Activated CD4-positive, alpha-beta T cell treated with anti-CD3 and anti-CD28 coated beads, Interleukin-2, amount 50 U/mL, for 48 hours (primary cell): ENCODE data around the gene MGAT5B.
"Not testable (repeated sequence)": the region's sequence is repeated elsewhere in the genome, so short reads cannot be mapped to it uniquely, and the experiment has no call there.

Experiments used
- DNase-seq, 2 experiments: peaks; one replicate each; pipeline ENCODE4 v3.0.0-alpha.2; 2020

The MGAT5B gene

GRCh38 chr17:76848670-76849069 lies 19.5 kb upstream of the MGAT5B start:
- no peak for DNase-seq

DNA sequence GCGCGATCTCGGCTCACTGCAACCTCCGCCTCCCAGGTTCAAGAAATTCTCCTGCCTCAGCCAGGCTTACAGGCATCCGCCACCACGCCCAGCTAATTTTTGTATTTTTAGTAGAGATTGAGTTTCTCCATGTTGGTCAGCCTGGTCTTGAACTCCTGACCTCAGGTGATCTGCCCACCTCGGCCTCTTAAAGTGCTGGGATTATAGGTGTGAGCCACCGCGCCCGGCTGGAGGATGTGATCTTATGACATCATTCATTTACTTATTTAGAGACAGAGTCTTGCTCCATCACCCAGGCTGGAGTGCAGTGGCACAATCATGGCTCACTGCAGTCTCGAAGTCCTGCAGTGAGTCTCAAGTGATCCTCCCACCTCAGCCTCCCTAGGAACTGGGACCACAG lies 19.0 kb upstream of the MGAT5B start:
- not testable (repeated sequence) for DNase-seq

GRCh38 chr17:76852843-76853242 lies 15.4 kb upstream of the MGAT5B start:
- DNase-seq: no peak

- DNase-seq: no peak
Measured at GRCh38 chr17:76855105-76855504, 13.1 kb upstream of the MGAT5B start.

DNA sequence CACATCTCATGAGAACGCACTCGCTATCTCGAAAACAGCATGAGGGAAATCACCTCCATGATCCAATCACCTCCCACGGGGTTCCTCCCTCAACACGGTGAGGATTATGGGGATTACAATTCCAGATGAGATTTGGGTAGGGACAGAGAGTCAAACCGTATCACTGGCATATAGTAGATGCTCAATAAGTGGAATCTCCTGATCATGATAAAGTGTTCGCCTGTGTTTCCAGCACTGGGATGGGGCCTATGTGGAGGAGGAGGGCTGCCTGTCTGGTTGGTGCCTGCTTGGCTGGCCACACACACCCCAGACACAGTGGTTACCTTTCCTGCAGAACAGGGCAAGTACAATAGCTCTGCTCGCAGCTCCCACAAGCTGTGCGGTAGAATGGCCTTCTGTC lies 6.1 kb upstream of the MGAT5B start:
- no peak for DNase-seq

- no peak for DNase-seq
Measured at GRCh38 chr17:76862494-76862893, 5.7 kb upstream of the MGAT5B start.

DNA sequence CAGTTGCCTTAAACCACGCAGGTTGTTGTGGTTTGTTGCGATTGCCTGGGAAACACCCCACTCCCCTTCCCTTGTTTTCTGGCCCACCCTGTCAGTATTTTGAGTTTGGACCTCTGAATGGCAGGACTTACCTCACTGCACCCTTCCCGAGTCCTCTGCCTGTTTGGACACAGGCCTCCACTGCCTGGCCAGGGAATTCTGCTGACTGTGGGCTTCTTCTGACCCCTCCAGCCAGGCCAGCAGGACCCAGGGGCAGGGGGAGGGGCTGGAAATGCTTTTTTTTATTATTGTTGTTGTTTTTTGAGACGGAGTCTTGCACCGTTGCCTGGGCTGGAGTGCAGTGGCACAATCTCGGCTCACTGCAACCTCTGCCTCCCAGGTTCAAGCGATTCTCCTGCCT lies 4.2 kb upstream of the MGAT5B start:
- DNase-seq: no peak

GRCh38 chr17:76865174-76865573 lies 3.0 kb upstream of the MGAT5B start:
- DNase-seq: no peak

GRCh38 chr17:76866203-76866602 lies 2.0 kb upstream of the MGAT5B start:
- no peak for DNase-seq

GRCh38 chr17:76866774-76867577 lies 1.2 kb upstream of the MGAT5B start:
- DNase-seq: no peak

DNA sequence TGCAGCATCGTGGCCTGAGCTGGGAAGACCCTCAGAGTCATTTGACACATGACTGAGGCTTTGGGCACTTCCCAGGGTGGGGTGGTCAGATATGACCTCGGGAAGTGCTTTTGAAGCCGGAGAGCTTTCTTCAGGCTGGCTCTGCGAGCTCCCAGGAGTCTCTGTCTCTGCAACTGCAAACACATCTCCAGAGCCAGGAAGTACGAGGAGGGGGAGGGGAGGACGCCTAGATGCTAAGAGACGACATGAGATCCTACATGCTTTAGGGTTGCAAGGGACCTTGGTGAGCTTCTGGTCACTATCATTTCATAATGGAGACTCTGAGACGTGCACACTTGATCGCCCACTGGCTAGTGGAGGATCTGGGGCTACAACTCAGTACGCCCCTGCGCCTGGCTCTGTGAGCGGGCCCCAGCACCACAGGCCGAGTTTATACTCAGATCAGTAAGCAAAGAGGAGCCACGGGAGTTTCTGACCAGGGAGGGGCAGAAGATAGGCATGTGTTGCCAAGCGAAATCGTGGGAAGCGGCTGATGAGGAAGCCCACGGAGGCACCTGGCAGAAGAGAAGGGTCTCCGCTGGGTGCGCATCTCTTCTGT lies 527 bp upstream of the MGAT5B start:
- peak in 1 of 2 experiments; percentile 7 for DNase-seq

GRCh38 chr17:76868669-76869495 lies 678 bp downstream of the MGAT5B start:
- DNase-seq: peak in 1 of 2 experiments; percentile 8

- no peak for DNase-seq
Measured at GRCh38 chr17:76869496-76870376, 1.5 kb downstream of the MGAT5B start.

DNA sequence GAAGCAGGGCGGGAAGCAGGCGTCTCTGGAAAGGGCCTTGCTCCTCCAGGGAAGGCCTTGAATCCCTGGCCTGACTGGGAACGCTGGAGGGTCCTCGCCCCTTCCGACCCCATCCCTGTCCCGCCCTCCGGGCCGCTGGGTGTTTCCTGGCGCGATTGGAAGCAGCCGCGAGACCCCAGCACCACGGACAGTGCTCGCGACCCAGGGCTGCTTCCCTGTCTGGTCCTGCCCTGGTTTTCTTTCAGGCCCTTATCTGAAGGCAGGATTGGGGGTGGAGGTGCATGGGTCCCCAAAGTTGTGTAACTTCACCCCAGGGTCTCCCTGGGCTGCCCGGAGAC lies 2.1 kb downstream of the MGAT5B start:
- no peak for DNase-seq

DNA sequence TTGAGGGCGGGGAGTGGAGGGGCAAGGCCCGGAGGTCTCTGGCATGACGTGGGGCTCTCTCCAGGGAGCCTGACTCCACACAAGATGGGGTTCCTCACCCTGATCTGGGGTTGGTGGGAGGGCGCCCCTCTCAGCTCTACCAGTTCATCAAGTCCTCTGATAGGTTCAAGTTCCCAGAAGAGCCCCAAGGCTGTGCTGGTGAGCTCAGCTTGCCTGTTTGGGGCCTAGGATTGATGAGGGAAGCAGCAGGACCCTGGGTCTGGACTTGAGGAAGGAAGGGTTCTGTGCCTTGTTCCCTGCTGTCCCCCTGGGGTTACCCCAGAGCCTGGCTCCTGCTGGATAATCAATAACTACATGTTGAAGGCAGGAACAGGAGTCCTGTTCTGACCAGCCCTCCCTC lies 3.5 kb downstream of the MGAT5B start:
- no peak for DNase-seq

- no peak for DNase-seq
Measured at GRCh38 chr17:76872221-76872873, 4.1 kb downstream of the MGAT5B start.

GRCh38 chr17:76872874-76873221 lies 4.6 kb downstream of the MGAT5B start:
- no peak for DNase-seq

DNA sequence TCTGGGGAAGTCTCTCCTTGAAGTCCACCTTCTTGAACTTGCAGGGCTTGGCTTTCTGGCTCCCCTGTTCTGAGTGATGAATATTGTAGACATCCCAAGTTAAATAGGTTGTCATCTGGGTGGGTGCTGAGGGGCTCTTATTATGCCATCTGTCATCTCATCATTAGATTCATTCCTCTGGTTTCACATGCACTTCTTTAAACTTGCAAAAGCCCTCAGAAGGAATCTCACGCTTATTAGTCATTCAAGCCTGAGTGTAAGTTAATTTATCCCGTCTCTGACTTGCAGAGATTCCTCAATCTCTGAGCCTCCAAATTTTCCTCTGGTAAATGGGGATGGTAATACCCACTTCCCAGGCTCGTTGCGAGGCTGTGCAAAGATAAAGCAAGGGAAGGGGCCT lies 5.7 kb downstream of the MGAT5B start:
- no peak for DNase-seq

- no peak for DNase-seq
Measured at GRCh38 chr17:76877437-76877836, 9.2 kb downstream of the MGAT5B start.

DNA sequence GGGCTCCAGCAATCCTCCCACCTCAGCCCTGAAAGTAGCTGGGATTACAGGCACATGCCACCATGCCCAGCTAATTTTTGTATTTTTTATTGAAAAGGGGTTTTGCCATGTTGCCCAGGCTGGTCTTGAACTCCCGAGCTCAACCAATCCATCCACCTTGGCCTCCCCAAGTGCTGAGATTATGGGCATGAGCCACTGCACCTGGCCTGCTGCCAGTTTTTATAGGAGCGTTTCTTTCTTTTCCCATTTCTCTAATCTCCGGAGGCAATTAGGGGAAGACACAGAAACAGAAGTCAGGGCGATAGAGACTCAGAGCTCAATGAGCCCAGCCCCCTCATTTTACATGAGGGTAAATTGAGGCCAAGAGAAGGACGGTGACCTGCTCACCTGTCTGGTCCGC lies 10.4 kb downstream of the MGAT5B start:
- no peak for DNase-seq

- DNase-seq: no peak
Measured at GRCh38 chr17:76879254-76879653, 11.1 kb downstream of the MGAT5B start.

DNA sequence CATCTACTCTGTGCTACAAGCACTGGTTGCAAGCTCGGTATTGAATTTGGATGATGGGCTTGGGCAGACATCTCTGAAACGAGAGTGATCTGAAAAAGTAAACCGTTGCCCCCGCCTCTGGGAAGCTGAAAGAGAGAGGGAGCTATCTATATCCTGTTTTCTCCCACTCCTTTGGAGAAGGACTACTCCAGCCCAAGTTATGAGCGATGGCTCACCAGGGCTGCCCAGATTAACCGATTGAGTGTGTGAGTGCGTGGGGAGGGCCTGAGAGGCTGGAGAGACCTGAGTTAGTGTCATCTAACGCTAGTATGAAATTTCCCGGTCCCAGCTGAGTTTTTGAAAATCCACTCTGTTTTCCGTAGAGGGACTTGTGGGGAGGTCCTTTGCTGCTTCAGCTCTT lies 11.5 kb downstream of the MGAT5B start:
- DNase-seq: no peak

GRCh38 chr17:76880268-76880667 lies 12.1 kb downstream of the MGAT5B start:
- DNase-seq: no peak
